ENCODE results near the gene RBM5.

The RBM5 gene

DNA sequence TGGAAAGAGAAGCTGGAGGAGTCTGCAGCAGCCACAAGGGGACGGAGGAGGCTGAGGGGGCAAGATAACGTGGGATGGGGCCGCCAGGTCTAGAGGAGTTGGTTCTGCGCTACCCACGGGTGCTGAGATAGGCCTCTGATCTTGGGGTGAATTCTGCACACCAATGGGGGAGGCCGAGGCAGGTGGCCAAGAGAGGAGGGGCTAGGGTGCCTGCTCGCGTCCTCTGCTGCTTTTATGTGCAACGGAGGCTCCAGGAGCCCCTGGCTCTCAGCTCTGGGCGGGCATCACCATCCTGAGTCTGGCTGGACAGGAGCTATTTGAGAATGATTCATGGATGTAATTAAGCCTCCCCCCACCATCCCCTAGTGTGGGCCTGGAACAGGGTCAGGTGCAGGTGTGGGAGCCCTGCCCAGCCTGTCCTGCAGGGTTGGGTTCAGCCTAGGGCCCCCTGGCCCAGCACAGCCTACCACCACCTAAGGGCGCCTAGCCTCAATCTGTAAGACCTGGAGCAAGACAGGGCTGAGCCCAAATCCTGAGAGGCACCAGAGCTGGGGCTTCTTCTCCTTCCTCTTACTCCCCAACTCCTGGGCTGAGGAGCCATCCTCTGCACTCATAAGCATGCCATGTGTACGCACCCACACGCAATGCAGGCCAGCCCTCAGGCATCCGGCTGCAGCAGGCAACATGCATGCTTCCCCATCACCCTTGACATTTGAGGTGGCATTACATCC, 34.1 kb downstream of the RBM5 start:
- H3K4me3 ChIP-seq (ENCODE audit: low read depth, low read length, poor library complexity, severe bottlenecking): no peak overlapping the region
- no peaks in the 10 kb centered on the region for H3K27me3 ChIP-seq (ENCODE audit: insufficient read depth, low read length)
- no peaks in the 10 kb centered on the region for H3K4me1 ChIP-seq (ENCODE audit: insufficient read depth, low read length, severe bottlenecking)
- H3K27ac ChIP-seq (ENCODE audit: low read depth, low read length, poor library complexity, severe bottlenecking): no peak overlapping the region
- H3K9me2 ChIP-seq (ENCODE audit: low read depth, low read length): no peaks in the 10 kb centered on the region
- H3K9ac ChIP-seq (ENCODE audit: low read length): no peak overlapping the region
- no peaks in the 10 kb centered on the region for H3K9me3 ChIP-seq (ENCODE audit: low read length)
- no peak overlapping the region for H3K4me2 ChIP-seq (ENCODE audit: low read length)
- no peaks in the 10 kb centered on the region for H3F3A ChIP-seq (ENCODE audit: insufficient read depth, low read length)
- no peak for TF ChIP-seq EZH2 (IDR thresholded peaks at IDR 0.05; ENCODE audit: borderline replicate concordance, low read length)
- TF ChIP-seq, protein P1, sequence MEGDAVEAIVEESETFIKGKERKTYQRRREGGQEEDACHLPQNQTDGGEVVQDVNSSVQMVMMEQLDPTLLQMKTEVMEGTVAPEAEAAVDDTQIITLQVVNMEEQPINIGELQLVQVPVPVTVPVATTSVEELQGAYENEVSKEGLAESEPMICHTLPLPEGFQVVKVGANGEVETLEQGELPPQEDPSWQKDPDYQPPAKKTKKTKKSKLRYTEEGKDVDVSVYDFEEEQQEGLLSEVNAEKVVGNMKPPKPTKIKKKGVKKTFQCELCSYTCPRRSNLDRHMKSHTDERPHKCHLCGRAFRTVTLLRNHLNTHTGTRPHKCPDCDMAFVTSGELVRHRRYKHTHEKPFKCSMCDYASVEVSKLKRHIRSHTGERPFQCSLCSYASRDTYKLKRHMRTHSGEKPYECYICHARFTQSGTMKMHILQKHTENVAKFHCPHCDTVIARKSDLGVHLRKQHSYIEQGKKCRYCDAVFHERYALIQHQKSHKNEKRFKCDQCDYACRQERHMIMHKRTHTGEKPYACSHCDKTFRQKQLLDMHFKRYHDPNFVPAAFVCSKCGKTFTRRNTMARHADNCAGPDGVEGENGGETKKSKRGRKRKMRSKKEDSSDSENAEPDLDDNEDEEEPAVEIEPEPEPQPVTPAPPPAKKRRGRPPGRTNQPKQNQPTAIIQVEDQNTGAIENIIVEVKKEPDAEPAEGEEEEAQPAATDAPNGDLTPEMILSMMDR (IDR thresholded peaks at IDR 0.05; ENCODE audit: low read length): no peak
- H3K36me3 ChIP-seq (ENCODE audit: insufficient read depth, low read length): peaks cover 43% of the 10 kb centered on the region
- no peaks in the 10 kb centered on the region for H3K79me2 ChIP-seq (ENCODE audit: insufficient read depth, low read length)
- H4K20me1 ChIP-seq (ENCODE audit: insufficient read depth, low read length): no peaks in the 10 kb centered on the region
- no peak overlapping the region for H2AFZ ChIP-seq (ENCODE audit: low read length)

GRCh38 chr3:50123394-50124051, 34.8 kb downstream of the RBM5 start:
- no peak overlapping the region for H3K27ac ChIP-seq (ENCODE audit: low read depth, low read length, poor library complexity, severe bottlenecking)
- H3K4me1 ChIP-seq (ENCODE audit: insufficient read depth, low read length, severe bottlenecking): no peaks in the 10 kb centered on the region
- H3F3A ChIP-seq (ENCODE audit: insufficient read depth, low read length): no peaks in the 10 kb centered on the region
- H3K79me2 ChIP-seq (ENCODE audit: insufficient read depth, low read length): no peaks in the 10 kb centered on the region
- no peak overlapping the region for H3K4me3 ChIP-seq (ENCODE audit: low read depth, low read length, poor library complexity, severe bottlenecking)
- no peaks in the 10 kb centered on the region for H4K20me1 ChIP-seq (ENCODE audit: insufficient read depth, low read length)
- no peaks in the 10 kb centered on the region for H3K9me2 ChIP-seq (ENCODE audit: low read depth, low read length)
- H3K27me3 ChIP-seq (ENCODE audit: insufficient read depth, low read length): no peaks in the 10 kb centered on the region
- no peak overlapping the region for H3K4me2 ChIP-seq (ENCODE audit: low read length)
- TF ChIP-seq, protein P1 (IDR thresholded peaks at IDR 0.05; ENCODE audit: low read length): no peak
- no peak for TF ChIP-seq EZH2 (IDR thresholded peaks at IDR 0.05; ENCODE audit: borderline replicate concordance, low read length)
- no peak overlapping the region for H2AFZ ChIP-seq (ENCODE audit: low read length)
- no peak overlapping the region for H3K9ac ChIP-seq (ENCODE audit: low read length)
- H3K9me3 ChIP-seq (ENCODE audit: low read length): no peaks in the 10 kb centered on the region
- H3K36me3 ChIP-seq (ENCODE audit: insufficient read depth, low read length): peaks cover 36% of the 10 kb centered on the region

DNA sequence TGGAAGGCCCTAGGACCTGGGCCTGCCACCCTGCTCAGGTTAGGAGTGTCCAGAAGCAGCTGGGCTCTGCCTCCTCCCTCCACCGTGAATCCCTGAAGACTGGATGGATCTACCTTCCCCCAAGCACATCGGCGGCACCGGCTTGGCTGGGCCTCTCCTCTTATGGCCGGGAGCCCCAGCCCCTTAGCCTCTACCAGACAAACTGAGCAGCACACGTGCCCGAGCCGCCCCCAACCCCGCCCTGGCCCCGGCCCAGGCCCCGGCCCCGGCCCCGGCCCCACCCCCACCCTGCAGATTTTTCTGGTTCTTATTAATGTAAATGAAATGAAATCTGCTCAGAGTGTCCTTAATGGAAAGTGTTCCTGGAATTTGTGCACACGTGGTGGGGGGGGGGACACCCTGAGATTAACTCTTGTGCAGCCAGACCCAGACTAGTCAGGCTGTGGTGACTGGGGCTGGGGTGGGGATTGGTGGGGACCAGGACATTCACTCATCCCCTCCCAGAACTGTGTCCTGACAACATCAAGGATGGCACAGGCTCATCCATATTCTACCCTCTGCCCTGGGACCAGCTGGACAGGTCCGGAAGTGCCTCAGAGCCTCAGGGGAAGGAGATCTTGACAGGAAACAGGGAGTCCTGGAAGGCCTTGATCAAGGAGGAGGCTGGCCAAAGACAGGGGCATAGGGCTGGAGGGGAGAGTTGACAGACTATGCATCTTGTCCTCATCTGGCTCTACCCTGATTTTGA, 35.5 kb downstream of the RBM5 start:
- Histone ChIP-seq H3K27me3 (ENCODE audit: insufficient read depth, low read length) (no peaks in the 10 kb centered on the region), H3K9ac (ENCODE audit: low read length) (no peak overlapping the region), H3K9me2 (ENCODE audit: low read depth, low read length) (no peaks in the 10 kb centered on the region), H4K20me1 (ENCODE audit: insufficient read depth, low read length) (no peaks in the 10 kb centered on the region), H3K4me2 (ENCODE audit: low read length) (no peak overlapping the region), H3K27ac (ENCODE audit: low read depth, low read length, poor library complexity, severe bottlenecking) (no peak overlapping the region), H2AFZ (ENCODE audit: low read length) (no peak overlapping the region), H3K36me3 (ENCODE audit: insufficient read depth, low read length) (peaks cover 29% of the 10 kb centered on the region; the same call in 1 of the 2 replicates), H3K4me1 (ENCODE audit: insufficient read depth, low read length, severe bottlenecking) (no peaks in the 10 kb centered on the region), H3K79me2 (ENCODE audit: insufficient read depth, low read length) (no peaks in the 10 kb centered on the region), H3K4me3 (ENCODE audit: low read depth, low read length, poor library complexity, severe bottlenecking) (no peak overlapping the region), H3K9me3 (ENCODE audit: low read length) (no peaks in the 10 kb centered on the region), H3F3A (ENCODE audit: insufficient read depth, low read length) (no peaks in the 10 kb centered on the region)
- no peak for TF ChIP-seq EZH2 (IDR thresholded peaks at IDR 0.05; ENCODE audit: borderline replicate concordance, low read length)
- TF ChIP-seq, protein P1 (IDR thresholded peaks at IDR 0.05; ENCODE audit: low read length): no peak

All from OCI-LY1 (cell line).